K562 (cell line): ENCODE measurements around the gene ARMH3. TPM values are rescaled to one million over a fixed set of nuclear protein-coding genes. Genes with fewer than 3 reads are reported as not detected.

Source experiments
- ATAC-seq: fragments of 200-7000 bp; cut with Tn5 transposase; 3 replicates; pipeline ENCODE4 v1.9.1; 2020; ENCODE audit warnings: moderate library complexity
- BruUV-seq: library from RNA; stranded (reverse); fragments of 400-500 nt; replicated peaks from 2 replicates; lab custom pipeline; 2021; lab: Mats Ljungman, UMichigan
- CTCF ChIA-PET: fragments of 300-600 bp; formaldehyde crosslinking; extraction: SDS; loops from one replicate; lab custom pipeline; 2021; ENCODE audit warnings: low intra/inter-chr PET ratio; lab: Yijun Ruan, JAX
- POLR2A ChIA-PET: fragments of 300-600, 350-650 bp; sonication (Branson Sonifier 250); formaldehyde crosslinking; extraction: SDS; loops from one replicate; lab custom pipeline; 2021; ENCODE audit warnings: antibody characterized with exemption, inconsistent platforms; lab: Yijun Ruan, JAX
- DNase-seq, 4 experiments: peaks; one replicate each; pipeline versions ENCODE4 v3.0.0 to v3.0.0-alpha.2; 2011 to 2018; ENCODE audit warnings: low spot score in 3 of 4, mixed read lengths in 3 of 4; ENCODE audit errors: extremely low read depth in 1 of 4
- FAIRE-seq: peaks from 2 replicates; lab custom pipeline; 2011; peaks lifted over from hg19 to GRCh38; lab: Jason Lieb, UNC
- H2AFZ ChIP-seq: 2 replicates; pipeline ENCODE4 v1.6.0; 2011; ENCODE audit warnings: low read depth, low read length, control low read depth, inconsistent platforms
- H3K27ac ChIP-seq: fragments of 200-600 bp; 3 replicates; pipeline ENCODE4 v1.8.0; 2011; ENCODE audit warnings: low read depth, mild to moderate bottlenecking, control low read depth, inconsistent platforms, low read length, moderate library complexity, mixed read lengths; ENCODE audit errors: extremely low read depth
- H3K27me3 ChIP-seq, 2 experiments: fragments of 300-600 bp in 1 of 2; 2 replicates in 1 of 2; 3 replicates in 1 of 2; pipeline versions ENCODE4 v1.6.0 to v1.8.0; 2011; ENCODE audit warnings: inconsistent platforms in 2 of 2, low read length in 2 of 2, mild to moderate bottlenecking in 1 of 2, mixed read lengths in 1 of 2, moderate library complexity in 1 of 2; ENCODE audit not compliant: control insufficient read depth in 2 of 2, insufficient read depth in 2 of 2
- H3K36me3 ChIP-seq: fragments of 300-600 bp; 3 replicates; pipeline ENCODE4 v1.8.0; 2011; ENCODE audit warnings: mild to moderate bottlenecking, low read length, inconsistent platforms; ENCODE audit not compliant: control insufficient read depth, insufficient read depth
- H3K4me1 ChIP-seq, 2 experiments: fragments of 200-600 bp in 1 of 2; replicated peaks in 1 of 2; 2 replicates in 1 of 2; 3 replicates in 1 of 2; pipeline versions ENCODE4 v1.5.1 to v1.8.0; 2011; ENCODE audit warnings: inconsistent platforms in 2 of 2, low read length in 2 of 2, mild to moderate bottlenecking in 1 of 2, mixed read lengths in 1 of 2, moderate library complexity in 1 of 2; ENCODE audit not compliant: control insufficient read depth in 2 of 2, insufficient read depth in 2 of 2
- H3K4me2 ChIP-seq: 2 replicates; pipeline ENCODE4 v1.6.1; 2011; ENCODE audit warnings: low read length, control low read depth, inconsistent platforms, mixed read lengths; ENCODE audit not compliant: insufficient read depth
- H3K4me3 ChIP-seq: fragments of 200-600 bp; sonication (generic), shearing (Covaris generic); 2 replicates; pipeline ENCODE4 v1.5.1; 2016; ENCODE audit warnings: control low read depth, inconsistent platforms
- H3K79me2 ChIP-seq: fragments of 200-600 bp; 3 replicates; pipeline ENCODE4 v1.8.0; 2011; ENCODE audit warnings: low read length, inconsistent platforms; ENCODE audit not compliant: control insufficient read depth, insufficient read depth
- H3K9ac ChIP-seq, 2 experiments: 2 replicates each; pipeline versions ENCODE4 v1.6.0 to v1.6.1; 2011; ENCODE audit warnings: low read depth in 2 of 2, low read length in 2 of 2, control low read depth in 1 of 2, inconsistent platforms in 1 of 2, mild to moderate bottlenecking in 1 of 2, mixed read lengths in 1 of 2; ENCODE audit not compliant: insufficient read depth in 1 of 2
- H3K9me1 ChIP-seq: one replicate; pipeline ENCODE4 v1.6.0; 2011; ENCODE audit warnings: inconsistent platforms, mild to moderate bottlenecking, low read length, moderate library complexity; ENCODE audit not compliant: control insufficient read depth, insufficient read depth
- H3K9me3 ChIP-seq: replicated peaks from 2 replicates; pipeline ENCODE4 v1.5.1; 2011; ENCODE audit warnings: low read depth, low read length, inconsistent platforms; ENCODE audit not compliant: control insufficient read depth, insufficient read depth
- H4K20me1 ChIP-seq: replicated peaks from 2 replicates; pipeline ENCODE4 v1.6.1; 2011; ENCODE audit warnings: low read length, inconsistent platforms, mixed read lengths; ENCODE audit not compliant: control insufficient read depth, insufficient read depth
- NR2F6 ChIP-seq: fragments of 450-650 bp; formaldehyde crosslinking; IDR thresholded peaks from 2 replicates; pipeline ENCODE4 v1.4.0; 2020; ENCODE audit warnings: mild to moderate bottlenecking
- ZFX ChIP-seq: sonication (generic); formaldehyde crosslinking; IDR thresholded peaks from 2 replicates; pipeline ENCODE4 v1.8.0; 2022; ENCODE audit warnings: mild to moderate bottlenecking, missing genetic modification reagents, moderate library complexity
- WGBS: fragments of 100-300 bp; shearing (Covaris generic); methylation state at CpG from one replicate; pipeline ENCODE4 v1.1.6; 2016; ENCODE audit warnings: low coverage, mixed read lengths; ENCODE audit not compliant: insufficient coverage; ENCODE audit errors: missing lambda C conversion rate; 5-methylcytosine and 5-hydroxymethylcytosine counted together
- in situ Hi-C: fragments of 300-500 bp; cut with MboI; formaldehyde crosslinking; loops from 4 replicates; pipeline ENCODE4 v1.15.0; 2018; ENCODE audit warnings: inconsistent platforms, mixed read lengths
- intact Hi-C: fragments of 100-400 bp; cut with micrococcal nuclease; formaldehyde crosslinking; loops from 2 replicates; pipeline ENCODE4 v1.14.2; 2022
- polyA plus RNA-seq, 8 experiments: library from polyadenylated mRNA; depleted of rRNA in 4 of 8; stranded (reverse) in 5 of 8; unstranded in 3 of 8; fragments of >200 nt; fragmentation: Nextera tagmentation in 2 of 8; fragmentation: Illumina TruSeq in 1 of 8; extraction: Ambion mirVana in 2 of 8; extraction: Trizol in 1 of 8; gene quantifications; 2 replicates each; pipeline versions ENCODE4 v1.2.1 to v1.2.3, GENCODE V29; 2011 to 2014; ENCODE audit warnings: inconsistent platforms in 1 of 8, missing spikeins in 1 of 8
- total RNA-seq, 7 experiments: library from RNA; depleted of rRNA in 6 of 7; stranded (reverse); fragments of >200 nt in 6 of 7; fragmentation: Illumina TruSeq in 2 of 7; extraction: Trizol in 2 of 7; gene quantifications; 2 replicates each; pipeline versions ENCODE4 v1.2.1 to v1.2.3, GENCODE V29; 2011 to 2021; ENCODE audit warnings: low replicate concordance in 1 of 7
- TF ChIP-seq, protein P1 (sequence below), 2 experiments: fragments of 450-650 bp; conservative IDR thresholded peaks; 2 replicates each; pipeline ENCODE4 v1.6.1; 2017; ENCODE audit warnings: mild to moderate bottlenecking in 2 of 2, moderate library complexity in 2 of 2
- TF ChIP-seq, protein P2 (sequence below): fragments of 450-650 bp; IDR thresholded peaks from 2 replicates; pipeline ENCODE4 v1.6.1; 2016; ENCODE audit warnings: mild to moderate bottlenecking, moderate library complexity

The ARMH3 gene
- total and polyA plus RNA-seq, 9 of the 15 experiments (the other 6 are each of a cell fraction or from before 2014, with no cell fraction given): 0.29 to 0.73 TPM; not detected in 7

- Histone ChIP-seq H3K9me3 (no peaks in the 10 kb centered on the region), H3K79me2 (peaks cover 18% of the 10 kb centered on the region), H4K20me1 (0 out of 2 replicates have a peak, but pooled peaks cover 6% of the 10 kb centered on the region), H3K27ac (peak overlapping the region; percentile 35; the same call in 1 of the 3 replicates), H3K27me3 (no peaks in the 10 kb centered on the region), H3K4me2 (peak overlapping the region; percentile 46), H3K4me1 (peaks cover 45 to 56% of the 10 kb centered on the region in 2 experiments), H3K36me3 (peaks cover 30% of the 10 kb centered on the region; the same call in 2 of the 3 replicates), H3K4me3 (no peak overlapping the region), H3K9ac (peak overlapping the region in 1 of 2 experiments; percentile 75; a peak in 2 of 4 replicates), H2AFZ (no peak overlapping the region), H3K9me1 (peaks cover 9% of the 10 kb centered on the region)
- FAIRE-seq (no peak), ATAC-seq (no peak; the same call in 2 of the 3 replicates), DNase-seq (peak in 3 of 4 experiments; percentile 2 to 6 (median 3))
- 45% methylated on average over 21 of the region's 39 CpGs for WGBS
- in situ Hi-C loops: loop anchor here (25.0 kb wide), 4 partner anchors 533 to 783 kb away; partner anchors contain the start of genes ACTR1A, CUEDC2 and SUFU
- ChIA-PET POLR2A (interaction anchor here (0.5 to 3.7 kb wide), 4 partner anchors 12 to 255 kb away, joined by 3 to 19 read pairs (median 3); partner anchors contain the start of genes ARMH3 and OGA), CTCF (no interaction called here)
- no TSS peak for BruUV-seq
- intact Hi-C loops: no loop called here
- peak; percentile 23; the same call in 1 of the 2 replicates for TF ChIP-seq ZFX (CRISPR knock-in tag)
- TF ChIP-seq, protein P1, sequence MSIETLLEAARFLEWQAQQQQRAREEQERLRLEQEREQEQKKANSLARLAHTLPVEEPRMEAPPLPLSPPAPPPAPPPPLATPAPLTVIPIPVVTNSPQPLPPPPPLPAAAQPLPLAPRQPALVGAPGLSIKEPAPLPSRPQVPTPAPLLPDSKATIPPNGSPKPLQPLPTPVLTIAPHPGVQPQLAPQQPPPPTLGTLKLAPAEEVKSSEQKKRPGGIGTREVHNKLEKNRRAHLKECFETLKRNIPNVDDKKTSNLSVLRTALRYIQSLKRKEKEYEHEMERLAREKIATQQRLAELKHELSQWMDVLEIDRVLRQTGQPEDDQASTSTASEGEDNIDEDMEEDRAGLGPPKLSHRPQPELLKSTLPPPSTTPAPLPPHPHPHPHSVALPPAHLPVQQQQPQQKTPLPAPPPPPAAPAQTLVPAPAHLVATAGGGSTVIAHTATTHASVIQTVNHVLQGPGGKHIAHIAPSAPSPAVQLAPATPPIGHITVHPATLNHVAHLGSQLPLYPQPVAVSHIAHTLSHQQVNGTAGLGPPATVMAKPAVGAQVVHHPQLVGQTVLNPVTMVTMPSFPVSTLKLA (conservative IDR thresholded peaks at IDR 0.05): 0 out of 4 replicates have a peak, but pooled peaks of 1 of the 2 experiments have one; percentile 33
- TF ChIP-seq, protein P2, sequence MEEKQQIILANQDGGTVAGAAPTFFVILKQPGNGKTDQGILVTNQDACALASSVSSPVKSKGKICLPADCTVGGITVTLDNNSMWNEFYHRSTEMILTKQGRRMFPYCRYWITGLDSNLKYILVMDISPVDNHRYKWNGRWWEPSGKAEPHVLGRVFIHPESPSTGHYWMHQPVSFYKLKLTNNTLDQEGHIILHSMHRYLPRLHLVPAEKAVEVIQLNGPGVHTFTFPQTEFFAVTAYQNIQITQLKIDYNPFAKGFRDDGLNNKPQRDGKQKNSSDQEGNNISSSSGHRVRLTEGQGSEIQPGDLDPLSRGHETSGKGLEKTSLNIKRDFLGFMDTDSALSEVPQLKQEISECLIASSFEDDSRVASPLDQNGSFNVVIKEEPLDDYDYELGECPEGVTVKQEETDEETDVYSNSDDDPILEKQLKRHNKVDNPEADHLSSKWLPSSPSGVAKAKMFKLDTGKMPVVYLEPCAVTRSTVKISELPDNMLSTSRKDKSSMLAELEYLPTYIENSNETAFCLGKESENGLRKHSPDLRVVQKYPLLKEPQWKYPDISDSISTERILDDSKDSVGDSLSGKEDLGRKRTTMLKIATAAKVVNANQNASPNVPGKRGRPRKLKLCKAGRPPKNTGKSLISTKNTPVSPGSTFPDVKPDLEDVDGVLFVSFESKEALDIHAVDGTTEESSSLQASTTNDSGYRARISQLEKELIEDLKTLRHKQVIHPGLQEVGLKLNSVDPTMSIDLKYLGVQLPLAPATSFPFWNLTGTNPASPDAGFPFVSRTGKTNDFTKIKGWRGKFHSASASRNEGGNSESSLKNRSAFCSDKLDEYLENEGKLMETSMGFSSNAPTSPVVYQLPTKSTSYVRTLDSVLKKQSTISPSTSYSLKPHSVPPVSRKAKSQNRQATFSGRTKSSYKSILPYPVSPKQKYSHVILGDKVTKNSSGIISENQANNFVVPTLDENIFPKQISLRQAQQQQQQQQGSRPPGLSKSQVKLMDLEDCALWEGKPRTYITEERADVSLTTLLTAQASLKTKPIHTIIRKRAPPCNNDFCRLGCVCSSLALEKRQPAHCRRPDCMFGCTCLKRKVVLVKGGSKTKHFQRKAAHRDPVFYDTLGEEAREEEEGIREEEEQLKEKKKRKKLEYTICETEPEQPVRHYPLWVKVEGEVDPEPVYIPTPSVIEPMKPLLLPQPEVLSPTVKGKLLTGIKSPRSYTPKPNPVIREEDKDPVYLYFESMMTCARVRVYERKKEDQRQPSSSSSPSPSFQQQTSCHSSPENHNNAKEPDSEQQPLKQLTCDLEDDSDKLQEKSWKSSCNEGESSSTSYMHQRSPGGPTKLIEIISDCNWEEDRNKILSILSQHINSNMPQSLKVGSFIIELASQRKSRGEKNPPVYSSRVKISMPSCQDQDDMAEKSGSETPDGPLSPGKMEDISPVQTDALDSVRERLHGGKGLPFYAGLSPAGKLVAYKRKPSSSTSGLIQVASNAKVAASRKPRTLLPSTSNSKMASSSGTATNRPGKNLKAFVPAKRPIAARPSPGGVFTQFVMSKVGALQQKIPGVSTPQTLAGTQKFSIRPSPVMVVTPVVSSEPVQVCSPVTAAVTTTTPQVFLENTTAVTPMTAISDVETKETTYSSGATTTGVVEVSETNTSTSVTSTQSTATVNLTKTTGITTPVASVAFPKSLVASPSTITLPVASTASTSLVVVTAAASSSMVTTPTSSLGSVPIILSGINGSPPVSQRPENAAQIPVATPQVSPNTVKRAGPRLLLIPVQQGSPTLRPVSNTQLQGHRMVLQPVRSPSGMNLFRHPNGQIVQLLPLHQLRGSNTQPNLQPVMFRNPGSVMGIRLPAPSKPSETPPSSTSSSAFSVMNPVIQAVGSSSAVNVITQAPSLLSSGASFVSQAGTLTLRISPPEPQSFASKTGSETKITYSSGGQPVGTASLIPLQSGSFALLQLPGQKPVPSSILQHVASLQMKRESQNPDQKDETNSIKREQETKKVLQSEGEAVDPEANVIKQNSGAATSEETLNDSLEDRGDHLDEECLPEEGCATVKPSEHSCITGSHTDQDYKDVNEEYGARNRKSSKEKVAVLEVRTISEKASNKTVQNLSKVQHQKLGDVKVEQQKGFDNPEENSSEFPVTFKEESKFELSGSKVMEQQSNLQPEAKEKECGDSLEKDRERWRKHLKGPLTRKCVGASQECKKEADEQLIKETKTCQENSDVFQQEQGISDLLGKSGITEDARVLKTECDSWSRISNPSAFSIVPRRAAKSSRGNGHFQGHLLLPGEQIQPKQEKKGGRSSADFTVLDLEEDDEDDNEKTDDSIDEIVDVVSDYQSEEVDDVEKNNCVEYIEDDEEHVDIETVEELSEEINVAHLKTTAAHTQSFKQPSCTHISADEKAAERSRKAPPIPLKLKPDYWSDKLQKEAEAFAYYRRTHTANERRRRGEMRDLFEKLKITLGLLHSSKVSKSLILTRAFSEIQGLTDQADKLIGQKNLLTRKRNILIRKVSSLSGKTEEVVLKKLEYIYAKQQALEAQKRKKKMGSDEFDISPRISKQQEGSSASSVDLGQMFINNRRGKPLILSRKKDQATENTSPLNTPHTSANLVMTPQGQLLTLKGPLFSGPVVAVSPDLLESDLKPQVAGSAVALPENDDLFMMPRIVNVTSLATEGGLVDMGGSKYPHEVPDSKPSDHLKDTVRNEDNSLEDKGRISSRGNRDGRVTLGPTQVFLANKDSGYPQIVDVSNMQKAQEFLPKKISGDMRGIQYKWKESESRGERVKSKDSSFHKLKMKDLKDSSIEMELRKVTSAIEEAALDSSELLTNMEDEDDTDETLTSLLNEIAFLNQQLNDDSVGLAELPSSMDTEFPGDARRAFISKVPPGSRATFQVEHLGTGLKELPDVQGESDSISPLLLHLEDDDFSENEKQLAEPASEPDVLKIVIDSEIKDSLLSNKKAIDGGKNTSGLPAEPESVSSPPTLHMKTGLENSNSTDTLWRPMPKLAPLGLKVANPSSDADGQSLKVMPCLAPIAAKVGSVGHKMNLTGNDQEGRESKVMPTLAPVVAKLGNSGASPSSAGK: peak; percentile 58
- no peak for TF ChIP-seq NR2F6 (CRISPR knock-in tag)
Measured at GRCh38 chr10:101828766-101829551, 227.0 kb downstream of the ARMH3 start.
